SHP77 treated with DMSO at 0.1 percent for 48 hours (cell line): ENCODE data around the gene SYT14.
"Not testable (repeated sequence)": the region's sequence is repeated elsewhere in the genome, so short reads cannot be mapped to it uniquely, and the experiment has no call there.

Source experiments
- DNase-seq: peaks from one replicate; lab custom pipeline; 2025; lab: John Stamatoyannopoulos, UW

SYT14 gene

DNA sequence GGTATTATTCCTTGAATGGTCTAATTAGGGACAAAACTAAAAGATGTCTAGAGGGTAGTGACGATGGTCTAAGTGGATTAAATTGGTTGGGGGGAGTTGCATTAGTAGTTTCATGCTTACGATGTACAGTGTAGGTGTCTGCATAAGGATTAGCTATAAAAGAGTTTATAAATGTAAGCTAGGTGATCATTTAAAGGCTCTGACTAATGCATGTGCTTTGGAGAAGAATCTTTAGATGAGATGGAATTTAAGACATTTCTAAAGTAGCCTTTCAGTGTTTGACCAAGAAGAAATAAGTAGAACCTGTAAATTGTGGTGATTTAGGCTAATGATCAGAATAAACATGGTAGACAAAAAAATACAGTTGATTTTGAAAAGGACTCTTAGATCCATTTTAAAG is 7.4 kb downstream of the SYT14 start:
- no peak for DNase-seq

DNA sequence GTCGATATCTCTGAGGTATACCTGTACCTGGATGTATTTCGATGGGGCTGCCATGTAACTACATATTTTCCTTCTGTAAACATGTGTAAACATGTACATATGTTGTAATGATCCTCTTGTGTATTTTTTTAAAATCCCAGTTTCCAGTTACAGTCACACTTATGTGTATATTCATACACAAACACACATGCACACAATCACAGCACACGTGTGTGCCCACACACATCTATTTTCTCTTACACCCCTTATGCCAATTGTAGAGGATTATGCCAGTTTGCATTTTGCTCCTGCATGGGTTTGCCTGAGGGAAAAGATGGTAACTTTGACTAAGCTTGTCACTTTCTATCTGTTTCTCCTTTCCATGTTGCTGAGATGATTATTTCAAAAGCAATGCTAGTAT is 10.1 kb downstream of the SYT14 start:
- DNase-seq, result no peak

DNA sequence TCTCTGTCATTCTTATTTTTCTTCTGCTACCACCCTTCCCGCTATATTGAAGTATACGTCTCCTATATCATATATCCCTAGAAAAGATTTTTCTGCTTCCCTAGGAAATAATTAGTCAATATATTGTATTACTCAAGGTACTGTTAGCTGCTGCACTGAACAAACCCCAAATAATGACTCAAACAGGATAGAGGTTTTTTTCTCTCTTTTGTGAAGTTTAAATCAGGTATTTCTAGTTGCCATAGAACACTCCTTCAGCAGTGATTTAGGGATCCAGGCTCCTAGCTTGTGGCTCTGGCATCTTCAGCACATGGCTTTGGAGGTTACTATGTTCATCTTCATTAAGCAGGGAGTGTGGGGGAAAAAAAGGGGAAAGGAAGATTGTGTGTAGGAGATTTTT is 18.1 kb downstream of the SYT14 start:
- DNase-seq, result no peak

DNA sequence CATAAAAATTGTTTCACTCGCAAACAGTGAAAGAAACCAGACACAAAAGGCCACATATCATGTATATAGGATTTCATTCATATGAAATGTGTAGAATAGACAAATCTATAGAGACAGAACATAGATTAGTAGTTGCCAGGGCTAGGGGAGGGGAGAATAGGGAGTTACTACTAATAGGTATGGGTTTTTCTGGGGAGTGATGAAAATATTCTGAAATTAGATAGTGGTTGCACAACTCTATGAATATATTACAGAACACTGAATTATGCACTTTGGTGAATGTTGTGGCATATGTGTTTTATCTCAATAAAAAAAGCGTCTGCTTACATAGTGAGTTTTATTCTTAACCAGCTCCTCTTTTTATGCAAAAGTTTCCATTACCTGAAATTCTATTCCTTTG is 21.6 kb downstream of the SYT14 start:
- no peak for DNase-seq

DNA sequence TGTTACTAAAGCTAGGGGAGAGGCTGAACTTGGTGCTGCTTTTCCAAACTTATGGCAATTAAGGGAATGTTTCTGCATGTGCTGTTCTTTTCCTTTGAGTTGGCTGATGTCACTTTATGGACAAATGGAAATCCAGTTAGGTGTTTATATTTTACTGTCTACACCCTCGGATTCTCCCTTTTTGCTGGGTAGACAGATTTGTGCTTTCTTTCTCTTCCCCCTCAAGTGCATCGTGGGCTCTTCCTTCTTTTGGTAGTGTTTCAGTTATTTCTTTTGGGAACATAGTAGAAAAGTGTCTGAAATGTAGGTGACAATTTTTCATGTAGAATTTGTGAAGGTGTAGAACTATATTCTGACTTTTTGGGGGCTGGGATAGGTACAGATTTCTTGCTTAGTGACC is 22.9 kb downstream of the SYT14 start:
- DNase-seq, result no peak

DNA sequence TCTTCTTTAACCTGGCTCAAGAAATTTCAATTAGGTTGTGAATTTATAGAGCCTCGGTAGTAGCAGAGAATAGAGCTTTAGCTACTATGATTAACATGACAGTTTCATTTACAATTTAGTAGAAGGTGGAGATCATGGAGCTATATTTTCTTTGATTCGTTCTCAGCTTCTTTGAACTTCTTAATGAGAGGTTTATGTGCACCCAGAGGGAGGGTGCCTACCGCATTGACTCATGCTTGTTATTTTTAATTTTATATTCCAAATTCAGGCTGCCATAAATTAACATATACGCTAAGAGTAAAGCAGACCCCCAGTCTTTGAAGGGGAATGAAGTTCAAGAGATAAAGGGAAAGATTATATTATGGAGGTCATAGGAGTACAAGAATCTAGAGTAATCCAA is 24.4 kb downstream of the SYT14 start:
- no peak for DNase-seq

DNA sequence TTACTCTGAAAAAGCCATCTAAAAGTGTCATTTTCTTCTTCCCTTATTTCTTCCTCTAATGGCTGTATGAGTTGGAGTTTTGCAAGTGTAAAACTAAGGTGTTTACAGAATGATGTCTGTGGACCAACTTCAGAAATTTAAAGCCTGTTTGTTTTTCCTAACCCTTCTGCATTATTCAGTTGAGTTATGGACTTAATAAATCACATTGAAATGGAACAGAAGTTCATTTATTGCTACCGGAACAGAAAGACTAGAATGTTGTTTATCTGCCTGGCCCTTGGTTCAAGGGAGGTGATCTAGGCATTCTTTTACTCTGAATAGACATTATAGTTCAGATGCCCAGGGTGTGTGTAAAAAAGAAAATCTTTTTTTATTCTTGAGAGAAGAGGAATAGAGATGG is 24.8 kb downstream of the SYT14 start:
- no peak for DNase-seq

DNA sequence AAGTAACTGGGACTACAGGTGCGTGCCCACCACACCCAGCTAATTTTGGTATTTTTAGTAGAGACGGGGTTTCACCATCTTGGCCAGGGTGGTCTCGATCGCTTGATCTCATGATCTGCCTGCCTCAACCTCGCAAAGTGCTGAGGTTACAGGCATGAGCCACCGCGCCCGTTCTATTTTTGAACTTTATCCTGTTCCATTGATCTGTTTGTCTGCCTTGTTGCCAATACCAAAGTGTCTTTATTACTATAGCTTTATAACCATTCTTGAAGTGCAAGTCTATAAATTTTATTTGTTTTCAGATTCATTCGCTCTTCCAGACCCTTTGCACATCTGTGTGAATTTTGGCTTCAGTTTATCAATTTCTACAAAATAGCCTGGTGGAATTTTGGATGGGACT is 28.0 kb downstream of the SYT14 start:
- DNase-seq, result no peak

DNA sequence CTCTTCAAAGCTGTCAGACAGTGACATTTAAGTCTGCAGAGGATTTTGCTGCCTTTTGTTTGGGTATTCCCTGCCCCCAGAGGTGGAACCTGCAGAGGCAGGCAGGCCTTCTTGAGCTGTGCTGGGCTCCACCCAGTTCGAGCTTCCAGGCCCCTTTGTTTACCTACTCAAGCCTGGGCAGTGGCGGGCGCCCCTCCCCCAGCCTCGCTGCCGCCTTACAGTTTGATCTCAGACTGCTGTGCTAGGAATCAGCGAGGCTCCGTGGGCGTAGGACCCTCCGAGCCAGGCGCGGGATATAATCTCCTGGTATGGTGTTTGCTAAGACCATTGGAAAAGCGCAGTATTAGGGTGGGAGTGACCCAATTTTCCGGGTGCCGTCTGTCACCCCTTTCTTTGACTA is 40.7 kb downstream of the SYT14 start:
- not testable (repeated sequence) for DNase-seq

DNA sequence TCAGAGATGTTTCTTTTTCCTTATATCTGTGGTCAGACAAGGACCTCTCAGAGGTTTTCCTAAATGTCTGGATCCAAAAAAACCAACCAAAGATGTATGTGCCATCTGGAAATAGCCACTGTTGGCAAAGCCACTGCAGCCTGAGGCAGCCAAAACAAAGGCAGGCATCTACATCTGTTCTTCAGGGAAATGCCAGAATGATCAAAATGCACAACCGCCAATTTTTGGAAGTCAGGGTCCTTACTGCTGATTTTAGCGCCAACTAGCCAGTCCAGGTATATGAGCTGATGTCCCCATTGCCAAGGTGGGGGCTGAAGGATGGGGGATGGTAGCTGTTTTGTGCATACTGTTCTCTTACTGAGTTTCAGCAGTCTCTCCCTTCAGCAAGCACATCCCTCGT is 45.9 kb downstream of the SYT14 start:
- no peak for DNase-seq

DNA sequence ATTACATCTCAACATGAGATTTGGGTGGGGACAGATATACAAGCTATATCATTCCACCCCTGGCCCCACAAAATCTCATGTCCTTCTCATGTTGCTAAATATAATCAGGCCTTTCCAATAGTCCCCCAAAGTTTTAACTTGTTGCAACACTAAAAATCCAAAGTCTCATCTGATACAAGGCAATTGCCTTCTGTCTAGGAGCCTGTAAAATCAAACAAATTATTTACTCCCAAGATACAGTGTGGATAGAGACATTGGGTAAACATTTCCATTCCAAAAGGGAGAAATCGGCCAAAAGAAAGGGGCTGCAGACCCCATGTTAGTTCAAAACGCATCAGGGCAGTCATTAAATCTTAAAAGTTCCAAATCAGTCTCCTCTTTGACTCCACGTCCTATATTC is 47.0 kb downstream of the SYT14 start:
- no peak for DNase-seq

DNA sequence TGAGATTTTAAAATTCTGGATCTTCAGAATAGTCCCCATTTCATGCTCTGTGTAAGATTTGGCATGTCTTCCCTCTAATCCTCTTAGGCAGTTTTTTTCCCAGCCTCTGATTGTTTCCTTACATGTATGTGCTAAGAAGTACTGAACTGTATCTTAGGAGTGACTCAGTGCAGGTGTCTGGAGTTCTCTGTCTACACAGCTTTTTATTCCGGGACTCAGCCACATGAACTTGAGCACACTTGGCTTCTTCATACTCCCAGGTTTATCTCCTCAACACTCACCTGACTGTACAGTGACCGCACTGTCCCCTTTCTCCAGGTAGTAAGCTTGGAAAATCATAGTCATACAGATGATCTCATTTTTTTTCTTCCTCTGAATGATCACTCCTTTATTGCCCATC is 50.7 kb downstream of the SYT14 start:
- no peak for DNase-seq

DNA sequence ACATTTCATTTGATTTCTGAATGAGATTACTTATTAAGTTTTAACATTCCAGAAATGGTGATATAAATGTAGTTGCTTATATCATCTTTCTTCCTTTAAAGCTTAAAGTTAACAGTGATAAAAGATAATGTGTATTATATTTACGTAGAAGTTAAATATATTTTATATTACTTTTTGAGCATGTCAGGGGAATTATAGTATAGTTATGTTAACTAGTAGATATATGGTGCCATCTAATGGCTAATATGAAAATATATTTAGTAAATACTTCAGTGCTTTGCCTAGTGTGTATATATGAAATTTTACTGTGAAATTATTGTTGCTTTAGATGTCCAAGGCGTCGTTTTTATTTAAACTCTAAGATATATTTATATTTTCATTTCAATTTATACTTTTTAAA is 51.5 kb downstream of the SYT14 start:
- peak; percentile 9 for DNase-seq

DNA sequence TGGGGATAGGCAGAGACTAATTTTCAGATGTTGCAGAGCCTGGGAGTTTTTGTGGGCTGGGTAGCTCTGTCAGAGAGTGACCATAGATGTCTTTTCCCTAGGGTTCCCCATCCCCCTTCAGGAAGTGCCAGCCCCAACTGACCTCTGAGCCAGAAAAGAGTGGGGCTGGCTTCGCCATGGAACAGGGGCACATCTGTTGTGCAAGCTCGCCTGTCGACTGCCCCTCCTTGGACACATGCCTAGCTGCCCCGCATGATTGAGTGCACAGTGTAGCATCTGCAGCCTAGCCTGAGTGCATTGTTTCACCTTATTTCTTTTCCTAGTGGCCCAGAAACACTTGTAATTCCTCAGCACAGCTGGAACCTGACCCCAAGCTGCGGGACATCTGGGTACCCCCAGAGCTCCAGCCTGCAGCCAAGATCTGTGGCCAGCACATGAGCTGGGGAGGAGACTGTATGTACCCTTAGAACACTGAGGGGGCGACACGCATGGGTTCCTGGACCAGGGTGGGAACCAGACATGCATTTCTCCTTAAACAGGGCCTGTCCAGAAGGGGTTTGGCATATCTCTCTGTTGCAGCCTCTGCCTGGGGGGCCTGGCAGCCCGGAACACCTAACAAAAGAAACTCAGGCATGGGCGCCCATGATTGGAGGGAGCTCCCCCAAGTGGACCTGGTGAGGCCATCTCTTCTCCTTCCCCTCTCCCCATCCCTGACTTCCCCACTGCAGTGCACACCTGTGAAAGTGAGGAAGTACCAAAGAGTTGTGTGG is 55.2 kb downstream of the SYT14 start:
- DNase-seq, result no peak

DNA sequence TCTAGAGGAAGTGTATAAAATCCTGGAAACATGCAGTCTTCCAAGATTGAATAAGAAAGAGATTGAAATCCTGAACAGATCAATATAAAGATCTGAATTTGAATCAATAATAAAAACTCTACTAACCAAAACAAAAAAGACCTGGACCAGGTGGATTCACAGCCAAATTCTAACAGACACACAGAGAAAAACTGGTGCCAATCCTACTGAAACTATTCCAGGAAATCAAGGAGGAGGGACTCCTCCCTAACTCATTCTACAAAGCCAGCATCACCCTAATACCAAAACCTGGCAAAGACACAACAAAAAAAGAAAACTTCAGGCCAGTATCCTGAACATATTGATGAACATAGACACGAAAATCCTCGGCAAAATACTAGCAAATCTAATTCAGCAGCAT is 58.3 kb downstream of the SYT14 start:
- no peak for DNase-seq

DNA sequence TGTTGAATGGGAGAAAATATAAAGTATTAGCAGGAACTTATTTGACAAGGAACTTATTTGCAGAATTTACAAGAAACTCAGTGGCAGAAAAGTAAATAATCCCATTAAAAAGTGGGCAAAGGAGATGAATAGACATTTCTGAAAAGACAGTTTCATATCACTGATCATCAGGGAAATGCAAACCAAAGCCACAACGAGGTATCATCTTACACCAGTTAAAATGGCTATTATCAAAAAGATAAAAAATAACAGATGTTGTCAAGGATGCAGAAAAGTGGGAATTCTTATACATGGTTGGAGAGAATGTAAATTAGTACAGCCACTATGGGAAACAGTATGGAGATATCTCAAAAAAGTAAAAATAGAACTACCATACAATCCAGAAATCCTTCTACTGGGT is 61.0 kb downstream of the SYT14 start:
- DNase-seq, result no peak

DNA sequence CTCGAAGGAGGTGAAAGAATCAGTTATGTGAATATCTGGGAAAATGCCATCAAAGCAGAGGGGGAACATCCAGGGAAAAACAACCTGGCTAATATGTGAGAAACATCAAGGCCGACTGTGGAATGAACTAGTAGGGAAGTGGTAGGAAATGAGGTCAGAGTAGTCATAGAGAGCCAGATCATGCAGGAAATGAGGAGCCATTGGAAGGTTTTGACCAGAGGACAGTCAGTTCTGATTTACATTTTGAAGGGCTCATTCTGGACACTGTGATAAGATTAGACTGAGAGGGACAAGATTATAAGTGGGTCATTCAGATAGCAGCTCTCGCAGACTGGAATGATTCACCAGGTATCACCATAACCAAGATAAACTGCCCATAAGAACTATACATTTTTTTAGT is 63.7 kb downstream of the SYT14 start:
- no peak for DNase-seq

DNA sequence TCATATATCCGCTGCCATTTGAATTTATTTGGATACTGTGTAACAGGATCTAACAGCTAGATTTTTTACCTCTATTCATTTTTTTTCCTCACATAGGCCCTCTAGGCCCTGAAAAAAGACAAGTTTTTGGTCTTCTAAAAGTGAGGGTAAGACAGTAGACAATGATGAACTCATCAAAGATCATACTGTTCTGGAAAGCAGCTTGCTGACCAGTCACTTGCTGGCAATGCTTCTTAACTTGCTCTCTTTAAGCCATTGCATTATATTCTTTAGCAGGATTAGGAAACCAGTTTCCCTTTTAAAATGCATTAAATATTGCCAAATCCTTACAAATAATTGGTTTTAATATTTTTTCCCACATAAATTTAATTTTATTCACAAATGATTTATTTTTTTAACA is 65.5 kb downstream of the SYT14 start:
- DNase-seq, result no peak

DNA sequence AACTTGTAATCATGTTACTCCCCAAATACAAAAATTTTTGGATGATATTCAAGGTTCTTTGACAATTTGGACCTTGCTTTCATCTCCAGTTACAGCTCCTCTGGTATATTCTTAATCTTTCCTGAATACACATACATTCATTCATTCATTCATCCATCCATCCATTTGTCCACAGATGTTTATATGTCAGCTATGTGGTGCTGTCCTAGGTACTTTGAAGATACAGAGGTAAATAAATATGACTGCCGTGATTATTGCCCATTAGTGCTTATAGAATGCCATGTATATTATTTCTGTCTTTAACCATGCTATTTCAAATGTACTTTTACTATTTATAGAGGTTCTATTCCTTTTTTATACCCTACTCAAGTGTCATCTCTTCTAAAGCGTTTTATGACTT is 72.1 kb downstream of the SYT14 start:
- DNase-seq, result no peak

DNA sequence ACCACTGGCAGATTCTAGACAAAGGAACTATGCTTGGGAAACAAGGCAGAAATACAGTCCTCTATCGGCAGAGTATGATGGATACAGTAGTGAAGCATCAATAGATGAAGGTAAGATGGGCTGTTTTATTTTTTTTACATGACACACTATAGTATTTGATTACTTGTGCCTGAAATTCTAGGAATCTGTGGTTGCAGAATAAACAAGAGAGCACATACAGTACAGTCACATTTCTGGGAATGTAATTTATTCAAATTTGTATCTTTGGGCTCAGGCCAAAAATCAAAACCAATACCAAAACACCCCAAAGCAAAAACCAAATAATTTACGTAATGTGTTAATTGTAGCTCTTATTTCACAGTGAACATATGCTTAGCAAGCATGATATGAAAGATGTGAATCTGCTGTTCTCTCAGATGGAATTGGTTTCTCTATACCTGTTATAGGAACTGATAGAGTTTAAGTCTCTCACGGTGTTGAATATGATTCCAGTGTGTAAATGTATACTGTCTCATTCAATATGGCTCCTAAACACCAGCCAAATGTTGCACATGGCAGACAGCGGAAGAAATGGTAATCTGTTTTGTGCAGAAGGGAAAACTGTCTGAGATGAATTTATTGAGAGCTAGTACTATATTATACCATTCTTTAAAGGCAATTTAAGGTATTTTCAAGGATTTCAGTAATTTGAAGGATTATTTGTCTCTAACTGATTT is 83.3 kb downstream of the SYT14 start:
- DNase-seq, result no peak

DNA sequence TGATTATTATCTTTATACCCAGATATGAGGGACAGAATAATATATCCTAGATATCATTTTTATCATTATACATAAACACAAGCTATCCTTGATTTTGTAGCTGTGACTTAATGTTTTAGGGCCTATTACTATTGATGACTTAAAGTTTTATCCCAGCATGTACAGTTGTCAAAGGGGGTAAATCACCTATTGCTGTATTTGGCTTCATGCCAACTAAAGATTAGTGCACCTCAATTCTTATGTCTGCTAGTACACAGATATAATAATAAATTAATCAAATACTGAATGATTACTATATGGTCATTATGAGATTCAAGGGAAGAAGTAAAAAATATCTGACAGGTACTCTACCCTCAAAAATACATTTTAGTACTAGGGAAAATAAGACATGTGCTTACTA is 84.0 kb downstream of the SYT14 start:
- DNase-seq, result no peak

DNA sequence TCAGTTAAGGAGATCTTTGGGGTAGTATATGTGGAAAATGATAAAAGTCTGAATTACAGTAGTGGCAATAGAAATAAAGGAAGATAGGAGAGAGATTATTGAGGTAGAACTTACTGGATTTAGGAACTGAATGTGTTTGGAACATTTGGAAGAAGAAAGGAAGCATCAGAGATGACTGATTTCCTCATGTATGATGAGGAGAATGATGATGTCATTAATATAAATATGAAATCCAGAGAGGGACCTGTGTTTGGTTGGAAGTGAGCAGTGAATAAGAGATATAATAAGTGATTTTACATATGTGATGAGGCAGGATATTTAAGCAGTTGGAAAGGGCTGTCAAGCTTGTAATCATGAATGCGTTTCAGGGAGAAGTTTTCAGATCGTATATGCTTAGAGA is 86.3 kb downstream of the SYT14 start:
- no peak for DNase-seq

DNA sequence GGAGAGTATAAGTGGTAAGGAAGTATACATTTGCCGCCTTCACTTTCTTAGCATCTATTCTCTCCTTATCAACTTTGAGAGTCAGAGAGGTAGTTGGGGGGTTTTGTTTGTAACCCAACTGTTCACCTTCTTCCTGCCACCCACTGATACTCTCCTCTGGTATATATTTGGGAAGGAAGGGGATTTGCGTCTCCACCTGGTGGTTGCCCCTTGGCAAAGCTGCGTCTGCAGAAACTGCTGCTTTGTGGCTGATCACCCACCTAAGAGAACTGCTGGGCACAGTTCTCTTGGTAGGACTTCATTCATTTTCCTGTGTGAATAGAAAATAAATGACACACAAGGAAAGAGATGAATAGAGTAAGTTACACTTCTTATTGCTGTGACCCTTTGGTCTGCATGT is 87.0 kb downstream of the SYT14 start:
- no peak for DNase-seq

DNA sequence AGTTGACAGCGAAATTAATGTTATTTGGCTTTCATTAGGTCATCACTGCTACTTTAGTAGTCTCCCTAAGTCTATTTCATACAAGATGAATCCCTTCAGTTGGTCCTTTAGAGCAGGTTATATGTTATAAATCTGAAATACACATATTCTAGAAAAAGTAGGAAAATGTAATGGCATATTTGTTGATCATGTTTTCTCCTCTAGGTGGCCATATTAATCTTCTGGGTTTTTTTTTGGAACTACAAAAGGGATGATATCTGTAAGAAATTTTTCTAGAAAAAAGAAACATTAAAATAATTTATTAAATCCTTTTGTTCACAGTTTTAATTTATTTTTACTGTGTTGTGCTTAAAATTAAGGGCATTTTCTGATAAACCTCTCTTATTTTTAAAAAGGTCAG is 87.9 kb downstream of the SYT14 start:
- no peak for DNase-seq
